Activated T-helper 2 cell treated with anti-CD3 and anti-CD28 coated beads, Interferon-gamma antibody, Interleukin-2, Interleukin-4, amounts not matched to agents 10 μg/mL and 5 μg/mL and 100 μg/mL, durations not matched to agents 14 hours and 24 hours and 36 hours (primary cell): ENCODE data around the gene WWC2. TPM values are rescaled to one million over a fixed set of nuclear protein-coding genes. Genes with fewer than 3 reads are reported as not detected.

ENCODE experiments used
- DNase-seq: peaks from one replicate; pipeline ENCODE4 v3.0.0; 2021; ENCODE audit warnings: low spot score
- H3K27ac Mint-ChIP-seq: one replicate; pipeline ENCODE4 v1.8.0; 2021; ENCODE audit warnings: mixed read lengths
- H3K27me3 Mint-ChIP-seq: one replicate; pipeline ENCODE4 v1.8.0; 2021; ENCODE audit warnings: low read depth, mixed read lengths
- H3K36me3 Mint-ChIP-seq: one replicate; pipeline ENCODE4 v1.8.0; 2021; ENCODE audit warnings: low read depth, mixed read lengths
- H3K4me1 Mint-ChIP-seq: one replicate; pipeline ENCODE4 v1.8.0; 2021; ENCODE audit warnings: low read depth, mixed read lengths
- H3K4me3 Mint-ChIP-seq: one replicate; pipeline ENCODE4 v1.8.0; 2021; ENCODE audit warnings: low read depth, mild to moderate bottlenecking, moderate library complexity, mixed read lengths
- H3K9me3 Mint-ChIP-seq: one replicate; pipeline ENCODE4 v1.8.0; 2021; ENCODE audit warnings: mixed read lengths
- intact Hi-C: fragments of 100-400 bp; cut with micrococcal nuclease; formaldehyde crosslinking; loops from one replicate; pipeline ENCODE4 v1.15.1; 2023
- total RNA-seq: library from RNA; stranded (reverse); gene quantifications from 2 replicates; pipeline ENCODE4 v1.2.3, GENCODE V29; 2022

Gene WWC2
- total RNA-seq, 1 donor from 2014 or later, result 0.50 TPM

DNA sequence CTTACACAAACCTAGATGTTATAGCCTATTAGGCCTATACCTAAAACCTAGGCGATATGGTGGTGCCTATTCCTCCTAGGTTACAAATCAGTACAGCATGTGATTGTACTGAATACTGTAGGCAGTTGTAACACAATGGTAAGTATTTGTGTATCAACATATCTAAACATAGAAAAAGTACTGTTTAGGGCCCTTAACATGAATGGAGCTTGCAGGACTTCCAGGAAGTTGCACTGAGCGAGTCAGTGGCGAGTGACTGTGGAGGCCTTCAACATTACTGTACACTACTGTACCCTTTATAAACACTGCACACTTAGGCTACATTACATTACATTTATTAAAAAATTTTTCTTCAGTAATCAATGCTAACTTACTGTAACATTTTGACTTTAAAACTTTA is 37.8 kb downstream of the WWC2 start:
- H3K36me3 Mint-ChIP-seq, result no peaks in the 10 kb centered on the region
- no peak for DNase-seq
- intact Hi-C loops, result no loop called here
- no peaks in the 10 kb centered on the region for H3K9me3 Mint-ChIP-seq
- H3K27ac Mint-ChIP-seq, result no peak overlapping the region
- H3K4me1 Mint-ChIP-seq, result no peaks in the 10 kb centered on the region
- no peak overlapping the region for H3K4me3 Mint-ChIP-seq
- peaks cover 1% of the 10 kb centered on the region for H3K27me3 Mint-ChIP-seq

DNA sequence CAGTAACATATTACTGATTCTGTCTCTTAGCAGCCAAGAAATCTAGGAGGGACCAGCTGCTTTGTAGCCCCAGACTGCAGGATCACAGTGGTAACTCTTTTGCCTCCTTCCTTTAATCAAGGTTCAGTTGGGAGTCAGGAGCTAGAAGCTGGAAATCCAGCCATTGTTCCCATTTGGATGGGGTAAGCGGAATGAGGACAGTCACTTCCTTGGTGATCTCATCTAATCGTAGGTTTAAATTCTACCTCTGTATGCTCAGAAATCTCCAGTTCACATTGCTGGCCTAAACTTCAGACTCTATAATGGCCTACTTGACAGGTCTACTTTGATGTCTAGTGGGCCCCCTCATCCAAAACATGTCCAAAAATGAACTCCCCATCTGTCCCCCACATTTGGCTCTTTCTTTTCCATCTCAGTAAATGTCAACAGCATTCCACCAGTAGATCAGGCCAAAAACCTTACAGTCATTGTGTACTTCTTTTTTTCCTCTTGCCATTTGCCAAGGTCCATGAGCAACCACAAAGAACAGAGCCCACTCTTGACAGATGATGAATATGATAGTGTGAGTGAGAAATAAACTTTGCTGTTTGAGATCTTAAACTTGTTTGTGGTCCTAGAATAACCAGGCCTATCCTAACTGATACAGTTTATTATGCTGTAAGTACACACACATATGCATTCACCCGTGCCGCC is 40.1 kb downstream of the WWC2 start:
- no peak for DNase-seq
- Mint-ChIP-seq H3K4me1 (no peaks in the 10 kb centered on the region), H3K36me3 (no peaks in the 10 kb centered on the region), H3K27me3 (peaks cover 2% of the 10 kb centered on the region), H3K9me3 (no peaks in the 10 kb centered on the region), H3K4me3 (no peak overlapping the region), H3K27ac (no peak overlapping the region)
- intact Hi-C loops, result no loop called here

DNA sequence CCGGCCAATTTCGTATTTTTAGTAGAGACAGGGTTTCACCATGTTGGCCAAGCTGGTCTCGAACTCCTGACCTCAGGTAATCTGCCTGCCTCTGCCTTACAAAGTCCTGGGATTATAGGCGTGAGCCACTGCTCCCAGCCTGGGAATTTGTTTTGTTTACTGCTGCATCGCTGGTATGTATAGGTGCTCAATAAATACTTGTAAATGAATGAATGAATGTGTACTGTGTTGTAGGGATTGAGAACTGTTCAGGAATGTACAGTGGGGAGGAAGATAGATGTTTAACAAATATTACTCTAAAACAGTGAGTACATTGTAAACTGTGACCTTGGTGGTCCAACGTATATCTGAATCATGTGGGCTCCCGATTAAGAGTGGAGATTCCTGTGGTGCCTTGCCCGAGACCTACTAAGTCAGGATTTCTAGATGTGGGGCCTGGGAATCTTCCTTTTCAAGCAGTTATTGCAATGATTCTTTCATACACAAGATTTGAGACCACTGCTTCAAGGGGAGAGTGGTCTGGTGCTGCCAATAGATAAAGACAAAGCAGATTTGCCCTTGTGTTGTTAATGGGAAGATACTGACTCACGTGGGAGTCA is 41.0 kb downstream of the WWC2 start:
- intact Hi-C loops, result no loop called here
- no peak overlapping the region for H3K4me3 Mint-ChIP-seq
- no peak overlapping the region for H3K27ac Mint-ChIP-seq
- peaks cover 2% of the 10 kb centered on the region for H3K27me3 Mint-ChIP-seq
- H3K36me3 Mint-ChIP-seq, result no peaks in the 10 kb centered on the region
- DNase-seq, result no peak
- H3K4me1 Mint-ChIP-seq, result no peaks in the 10 kb centered on the region
- H3K9me3 Mint-ChIP-seq, result no peaks in the 10 kb centered on the region

DNA sequence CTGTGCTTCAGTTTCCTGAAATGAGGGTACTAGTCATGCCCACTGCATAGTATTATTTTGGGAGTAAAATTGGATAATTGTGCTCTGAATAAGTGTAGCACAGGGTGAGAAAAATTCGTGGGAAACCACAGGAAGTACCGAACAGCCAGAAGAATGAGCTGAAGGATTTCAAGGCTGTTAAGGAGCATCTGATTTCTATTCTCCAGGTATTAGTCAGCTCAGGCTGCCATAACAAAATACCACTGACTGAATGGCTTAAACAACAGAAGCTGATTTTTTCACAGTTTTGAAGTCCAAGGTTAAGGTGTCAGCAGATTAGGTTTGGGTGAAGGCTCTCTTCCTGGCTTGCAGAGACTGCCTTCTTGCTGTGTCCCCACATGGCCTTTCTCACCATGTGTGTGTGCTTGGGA is 41.9 kb downstream of the WWC2 start:
- H3K9me3 Mint-ChIP-seq, result no peaks in the 10 kb centered on the region
- no peak overlapping the region for H3K4me3 Mint-ChIP-seq
- H3K36me3 Mint-ChIP-seq, result no peaks in the 10 kb centered on the region
- intact Hi-C loops, result no loop called here
- H3K4me1 Mint-ChIP-seq, result no peaks in the 10 kb centered on the region
- H3K27me3 Mint-ChIP-seq, result peaks cover 5% of the 10 kb centered on the region
- DNase-seq, result no peak
- H3K27ac Mint-ChIP-seq, result no peak overlapping the region

DNA sequence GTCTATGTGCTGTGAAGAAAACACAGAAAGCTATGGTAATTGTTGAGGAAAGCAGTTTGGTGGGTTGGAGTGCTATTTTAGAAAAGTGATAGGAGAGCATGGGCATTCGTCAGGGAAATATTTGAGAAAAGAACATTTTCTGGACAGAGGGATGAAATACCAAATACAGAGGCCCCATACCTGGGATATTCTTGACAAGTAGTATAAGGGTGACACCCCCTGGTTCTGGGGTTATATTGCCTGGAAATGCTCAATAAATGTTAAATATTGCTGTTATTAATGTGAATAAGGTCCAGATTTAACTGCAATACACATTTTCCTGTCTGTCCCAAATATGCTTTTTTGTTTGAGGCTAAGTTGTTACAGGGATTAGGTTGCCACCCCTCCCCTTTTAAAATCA is 42.9 kb downstream of the WWC2 start:
- Mint-ChIP-seq H3K9me3 (no peaks in the 10 kb centered on the region), H3K4me1 (no peaks in the 10 kb centered on the region), H3K27ac (no peak overlapping the region), H3K36me3 (no peaks in the 10 kb centered on the region), H3K4me3 (no peak overlapping the region), H3K27me3 (peaks cover 13% of the 10 kb centered on the region)
- intact Hi-C loops, result no loop called here
- DNase-seq, result no peak

DNA sequence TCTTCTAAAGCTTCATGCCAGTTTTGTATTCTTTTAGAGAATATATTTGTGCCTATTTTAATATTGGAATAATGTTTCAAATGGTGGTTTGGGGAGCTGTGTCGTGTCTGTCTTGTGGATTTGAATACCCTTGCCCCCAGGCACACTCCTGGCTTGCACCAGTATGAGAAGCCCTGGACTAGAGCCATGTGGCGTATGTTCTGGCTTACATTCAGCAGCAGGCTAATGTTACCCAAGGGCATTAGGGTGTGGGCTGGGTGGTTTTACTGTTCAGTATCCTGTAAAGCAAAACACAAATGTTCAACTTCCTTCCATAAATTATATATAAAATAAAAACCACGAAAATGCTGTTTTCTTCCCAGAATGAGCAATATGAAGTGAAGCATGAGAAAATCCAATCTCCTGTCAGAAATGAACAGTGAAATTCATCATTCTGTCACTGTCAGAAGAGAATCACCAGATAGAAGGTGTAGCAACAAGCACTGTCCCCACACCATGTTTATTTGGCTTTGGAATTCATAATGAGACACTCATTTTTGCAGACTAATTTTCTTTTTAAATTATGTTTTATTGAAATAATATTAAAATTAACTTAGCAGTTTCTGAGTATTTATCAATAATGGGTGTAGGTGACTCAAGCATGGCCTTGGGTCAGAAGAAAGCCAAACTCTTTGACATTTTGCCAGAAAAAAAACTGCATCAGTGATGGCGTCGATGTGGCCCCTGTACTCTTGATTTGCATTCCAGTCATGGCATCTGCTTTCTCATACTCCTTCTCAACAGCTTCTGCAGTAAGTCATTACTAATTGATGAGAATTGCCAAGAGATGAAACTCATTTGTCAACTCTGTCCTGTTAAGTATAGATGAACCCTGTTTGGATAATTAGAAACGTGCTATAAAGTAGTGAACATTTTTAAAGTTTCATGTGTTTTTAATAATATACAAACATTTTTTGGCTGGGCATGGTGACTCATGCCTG is 43.8 kb downstream of the WWC2 start:
- no peaks in the 10 kb centered on the region for H3K4me1 Mint-ChIP-seq
- H3K4me3 Mint-ChIP-seq, result no peak overlapping the region
- no peaks in the 10 kb centered on the region for H3K36me3 Mint-ChIP-seq
- H3K27me3 Mint-ChIP-seq, result peaks cover 14% of the 10 kb centered on the region
- H3K27ac Mint-ChIP-seq, result no peak overlapping the region
- DNase-seq, result no peak
- intact Hi-C loops, result no loop called here
- H3K9me3 Mint-ChIP-seq, result no peaks in the 10 kb centered on the region

DNA sequence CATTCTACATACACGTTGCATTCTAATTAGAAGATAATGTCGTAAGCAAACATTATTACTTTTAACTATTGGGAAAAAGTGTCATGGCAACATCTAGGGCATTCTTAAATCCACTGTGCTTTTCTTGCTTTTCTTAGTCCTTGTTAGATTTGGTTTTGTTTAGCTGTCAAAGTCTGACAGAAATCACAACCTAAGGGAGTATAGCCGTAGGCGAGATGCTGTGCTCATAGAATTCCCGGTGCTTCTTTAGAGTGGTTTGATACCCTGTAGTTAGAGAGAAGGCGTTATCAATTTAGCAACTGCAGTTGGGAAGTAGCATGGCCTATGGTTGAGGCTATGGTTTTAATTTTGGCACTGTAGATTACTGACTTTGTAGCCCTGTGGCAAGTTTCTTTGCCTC is 45.7 kb downstream of the WWC2 start:
- no peak for DNase-seq
- Mint-ChIP-seq H3K36me3 (no peaks in the 10 kb centered on the region), H3K27ac (no peak overlapping the region), H3K9me3 (no peaks in the 10 kb centered on the region), H3K4me3 (no peak overlapping the region), H3K4me1 (no peaks in the 10 kb centered on the region), H3K27me3 (peaks cover 19% of the 10 kb centered on the region)
- intact Hi-C loops, result no loop called here

DNA sequence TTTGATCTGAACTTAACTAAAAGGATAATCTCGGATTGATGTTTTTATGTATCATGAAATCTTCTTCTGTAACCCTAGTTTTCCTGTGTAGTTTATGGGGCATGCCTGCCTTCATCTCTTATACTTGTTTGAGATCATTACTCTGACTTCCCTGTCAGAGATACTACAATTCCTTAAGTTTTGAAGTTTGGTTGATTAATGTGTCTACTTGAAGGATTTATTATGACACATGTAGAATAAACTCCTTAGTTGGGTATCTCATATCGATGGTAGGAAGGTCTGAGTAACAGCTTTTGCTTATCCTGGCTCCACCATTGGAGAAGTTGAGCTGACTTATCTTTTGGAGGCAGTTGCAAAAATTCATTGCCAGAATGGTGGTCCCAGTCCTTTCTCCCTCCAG is 46.7 kb downstream of the WWC2 start:
- no peak overlapping the region for H3K27ac Mint-ChIP-seq
- DNase-seq, result no peak
- H3K9me3 Mint-ChIP-seq, result no peaks in the 10 kb centered on the region
- no peak overlapping the region for H3K4me3 Mint-ChIP-seq
- intact Hi-C loops, result no loop called here
- H3K27me3 Mint-ChIP-seq, result peaks cover 19% of the 10 kb centered on the region
- no peaks in the 10 kb centered on the region for H3K36me3 Mint-ChIP-seq
- H3K4me1 Mint-ChIP-seq, result no peaks in the 10 kb centered on the region

DNA sequence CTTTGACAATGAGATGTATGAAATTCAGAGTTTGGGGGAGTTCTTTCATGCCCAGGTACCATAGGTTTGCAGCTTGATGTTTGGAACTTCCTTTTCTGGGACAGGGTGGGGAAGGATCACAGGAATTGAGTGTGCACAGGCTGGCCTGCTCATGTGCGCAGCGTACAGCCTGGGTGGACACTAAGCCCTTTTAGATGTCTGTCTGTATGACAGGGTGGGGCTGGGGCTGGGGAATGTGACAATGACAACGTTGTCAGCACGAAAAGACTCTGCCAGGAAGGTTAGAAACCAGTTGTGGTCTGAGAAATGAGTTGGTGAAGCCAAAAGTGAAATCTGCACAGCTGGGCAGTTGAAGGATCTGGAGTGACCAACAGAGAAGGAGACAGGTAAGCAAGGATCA is 47.4 kb downstream of the WWC2 start:
- Mint-ChIP-seq H3K36me3 (no peaks in the 10 kb centered on the region), H3K9me3 (no peaks in the 10 kb centered on the region), H3K27me3 (peaks cover 19% of the 10 kb centered on the region), H3K27ac (no peak overlapping the region), H3K4me1 (no peaks in the 10 kb centered on the region), H3K4me3 (no peak overlapping the region)
- DNase-seq, result no peak
- intact Hi-C loops, result no loop called here

DNA sequence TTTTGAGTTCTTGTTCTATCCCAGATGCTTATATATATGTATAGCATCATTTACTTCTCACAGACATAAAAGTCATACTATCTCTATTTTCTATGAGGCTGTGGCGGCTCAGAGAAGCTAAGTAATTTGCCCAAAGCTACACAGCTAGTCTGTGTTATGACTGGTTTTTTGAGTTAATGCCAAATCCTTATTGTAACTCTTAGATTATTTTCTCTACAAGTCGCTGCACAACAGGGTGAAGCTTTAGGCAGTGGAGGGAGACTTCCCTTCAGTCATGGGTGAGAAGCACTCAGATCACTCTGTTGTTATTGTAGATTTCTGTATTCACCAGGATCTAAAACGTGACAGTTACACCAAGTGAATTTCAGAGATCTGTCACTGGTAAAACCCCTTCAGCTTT is 48.1 kb downstream of the WWC2 start:
- Mint-ChIP-seq H3K27ac (no peak overlapping the region), H3K4me1 (no peaks in the 10 kb centered on the region), H3K9me3 (no peaks in the 10 kb centered on the region), H3K27me3 (peaks cover 19% of the 10 kb centered on the region), H3K36me3 (no peaks in the 10 kb centered on the region), H3K4me3 (no peak overlapping the region)
- intact Hi-C loops, result no loop called here
- DNase-seq, result no peak

DNA sequence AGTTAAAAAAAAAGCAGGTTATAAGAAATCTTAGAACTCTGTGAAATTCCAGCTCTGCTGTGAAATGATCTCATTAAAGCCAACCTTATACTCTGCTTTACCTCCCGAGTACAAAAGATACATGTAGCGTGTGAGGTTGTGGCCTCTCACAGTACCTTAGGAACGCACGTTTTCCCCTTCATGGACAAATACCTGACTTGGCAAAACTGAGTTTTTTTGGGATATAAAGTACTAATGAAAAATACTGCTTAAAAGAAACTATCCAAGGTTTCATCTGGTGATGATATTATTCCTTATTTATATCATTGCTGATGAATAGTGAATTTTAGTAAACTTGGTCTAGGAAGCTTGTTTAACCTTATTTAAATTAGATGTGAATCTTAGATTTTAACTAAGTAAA is 48.9 kb downstream of the WWC2 start:
- Mint-ChIP-seq H3K36me3 (no peaks in the 10 kb centered on the region), H3K27me3 (peaks cover 19% of the 10 kb centered on the region)

DNA sequence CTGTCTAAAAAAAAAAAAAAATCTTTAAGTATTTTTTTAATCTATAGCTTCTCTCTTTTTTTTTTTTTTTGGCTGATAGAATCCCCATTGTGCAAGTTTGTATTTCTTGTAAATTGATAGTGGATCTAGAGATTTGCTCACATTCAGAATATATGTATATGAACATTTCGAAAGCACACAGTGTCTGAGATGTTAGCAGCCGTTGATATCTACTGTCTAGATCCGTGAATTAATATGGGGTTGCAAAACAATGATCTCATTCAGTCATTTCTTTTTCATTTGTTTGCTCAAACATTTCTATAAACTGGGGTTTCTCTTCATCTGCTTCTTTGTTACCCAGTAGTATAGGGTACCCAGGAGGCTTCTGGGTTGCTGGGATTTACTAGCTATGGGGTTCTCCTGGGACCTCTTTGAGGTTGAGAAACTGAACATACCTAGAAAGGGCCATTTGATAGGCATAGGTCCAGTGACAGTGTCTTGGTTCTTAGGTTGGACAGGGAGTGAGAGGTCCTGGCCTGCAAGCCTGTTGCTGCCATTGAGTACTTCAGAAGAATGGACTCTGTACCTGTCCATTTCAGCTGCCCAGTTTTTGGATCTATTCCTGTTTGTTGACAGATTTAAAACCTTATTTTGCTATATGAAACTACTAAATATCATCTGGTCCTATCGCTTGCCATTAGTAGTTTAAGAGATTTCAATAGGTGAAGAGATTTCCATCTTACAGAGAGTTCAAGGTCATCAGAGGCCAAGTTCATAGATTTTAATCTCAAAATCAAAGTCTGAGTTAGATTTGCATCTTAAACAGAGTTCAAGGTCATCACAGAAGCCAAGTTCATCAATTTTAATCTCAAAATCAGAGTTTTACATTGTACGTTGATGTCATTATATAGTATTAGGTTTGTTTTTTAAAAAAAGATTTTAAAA is 50.8 kb downstream of the WWC2 start:
- H3K4me3 Mint-ChIP-seq, result no peak overlapping the region
- H3K36me3 Mint-ChIP-seq, result no peaks in the 10 kb centered on the region
- no peak for DNase-seq
- no peaks in the 10 kb centered on the region for H3K4me1 Mint-ChIP-seq
- intact Hi-C loops, result no loop called here
- H3K9me3 Mint-ChIP-seq, result no peaks in the 10 kb centered on the region
- H3K27ac Mint-ChIP-seq, result no peak overlapping the region
- peaks cover 17% of the 10 kb centered on the region for H3K27me3 Mint-ChIP-seq

More for the DNA sequence above, 48.9 kb downstream of the WWC2 start:
- DNase-seq, result no peak
- Mint-ChIP-seq H3K27ac (no peak overlapping the region), H3K9me3 (no peaks in the 10 kb centered on the region), H3K4me3 (no peak overlapping the region), H3K4me1 (no peaks in the 10 kb centered on the region)
- intact Hi-C loops, result no loop called here
